CD4-positive, alpha-beta T cell treated with Interleukin-17A for 1 hour (primary cell): Measurements from ENCODE around the gene MAP4K5.
"Not testable (repeated sequence)": the region's sequence is repeated elsewhere in the genome, so short reads cannot be mapped to it uniquely, and the experiment has no call there.

Source experiments
- DNase-seq: peaks from one replicate; pipeline ENCODE4 v3.0.0-alpha.2; 2020

Gene MAP4K5

DNA sequence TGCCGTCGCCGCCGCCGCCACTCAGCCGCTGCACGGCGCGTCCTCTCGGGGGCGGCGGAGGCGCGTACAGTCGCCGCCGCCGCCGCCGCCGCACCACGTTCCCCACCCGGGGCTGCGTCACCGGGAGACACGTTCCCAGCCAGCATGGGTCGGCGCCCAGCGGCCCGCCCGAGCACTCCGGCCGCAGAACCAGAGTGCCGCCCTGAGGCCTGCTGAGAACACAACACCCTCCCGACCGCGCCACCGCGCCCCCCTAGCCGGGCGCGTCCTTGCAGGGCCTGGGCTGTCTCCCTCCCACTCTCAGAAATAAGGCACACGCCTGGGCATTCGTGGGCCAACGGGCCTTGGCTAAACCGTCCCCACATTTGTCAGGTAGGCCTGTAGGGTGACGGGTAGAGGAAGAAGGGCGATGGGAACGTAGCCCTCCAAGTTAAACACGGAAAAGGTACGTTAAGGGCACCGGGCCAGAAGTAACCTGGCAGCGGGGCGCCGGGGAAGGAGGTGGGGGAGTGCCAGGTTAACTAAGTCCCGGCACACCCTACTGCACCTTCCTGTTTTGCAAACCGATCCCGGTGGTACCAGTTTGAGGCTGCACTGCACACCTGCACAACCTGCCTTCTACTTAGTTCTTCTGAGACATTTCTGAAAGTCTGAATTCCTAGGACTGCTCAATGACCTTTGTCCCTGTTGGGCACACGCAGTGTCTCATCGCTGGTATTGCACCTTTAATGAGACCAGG lies at the start of gene MAP4K5:
TSS of gene MAP4K5 (minus strand) at position 68 of the 739 bp plus-strand sequence. CDS start 520 bp downstream, outside the sequence.
- DNase-seq: peak; percentile 91

DNA sequence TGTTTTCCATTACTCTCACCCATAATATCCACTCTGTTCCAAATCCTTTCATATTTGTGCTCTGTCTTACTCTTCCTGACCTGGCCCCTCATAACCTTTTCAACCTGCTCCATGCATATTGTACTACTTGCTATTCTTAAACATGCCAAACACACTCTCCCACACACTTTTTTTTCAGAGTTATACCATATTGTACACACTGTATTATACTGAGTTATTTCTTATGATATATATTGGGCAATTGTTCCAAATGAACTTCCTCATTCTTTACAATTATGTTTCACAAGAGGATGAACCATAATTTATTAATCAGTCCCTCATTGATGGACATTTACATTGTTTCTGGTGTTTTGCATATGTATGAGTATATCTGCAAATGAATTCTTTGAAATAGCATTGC lies 46.1 kb upstream of the MAP4K5 start:
- no peak for DNase-seq

DNA sequence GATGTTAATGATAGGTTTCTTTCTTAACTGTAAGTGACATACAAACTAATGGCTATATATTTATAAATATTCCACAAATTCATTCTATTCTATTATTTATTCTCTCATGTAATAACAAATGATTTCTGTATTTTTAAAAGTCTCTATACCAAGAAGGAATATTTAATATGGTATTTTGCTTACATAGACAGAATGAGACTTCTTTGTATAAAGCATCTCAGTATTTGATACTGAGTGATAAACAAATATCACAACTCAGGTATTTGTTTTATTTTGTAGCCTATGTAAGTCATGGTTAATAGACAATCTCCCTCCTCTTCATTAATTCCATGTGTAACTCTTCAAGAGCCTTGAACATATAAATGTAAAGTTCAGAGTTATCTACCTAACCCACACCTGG lies 45.6 kb upstream of the MAP4K5 start:
- no peak for DNase-seq

DNA sequence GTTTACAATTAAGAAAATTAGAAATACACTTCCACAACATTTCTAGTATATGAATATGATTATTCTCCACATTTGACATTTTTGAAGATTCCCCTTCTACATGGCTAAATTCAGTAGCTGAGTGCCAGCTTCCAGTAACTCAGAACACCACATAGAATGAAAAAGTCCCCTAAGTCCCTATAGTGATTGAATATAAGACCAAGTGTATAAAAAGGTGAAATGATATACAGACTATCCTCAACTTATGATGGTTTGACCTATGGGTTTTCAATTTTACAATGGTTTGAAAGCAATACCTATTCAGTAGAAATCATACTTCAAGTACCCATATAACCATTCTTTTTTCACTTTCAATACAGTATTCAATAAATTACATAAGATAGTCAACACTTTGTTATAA lies 43.4 kb upstream of the MAP4K5 start:
- DNase-seq: no peak

DNA sequence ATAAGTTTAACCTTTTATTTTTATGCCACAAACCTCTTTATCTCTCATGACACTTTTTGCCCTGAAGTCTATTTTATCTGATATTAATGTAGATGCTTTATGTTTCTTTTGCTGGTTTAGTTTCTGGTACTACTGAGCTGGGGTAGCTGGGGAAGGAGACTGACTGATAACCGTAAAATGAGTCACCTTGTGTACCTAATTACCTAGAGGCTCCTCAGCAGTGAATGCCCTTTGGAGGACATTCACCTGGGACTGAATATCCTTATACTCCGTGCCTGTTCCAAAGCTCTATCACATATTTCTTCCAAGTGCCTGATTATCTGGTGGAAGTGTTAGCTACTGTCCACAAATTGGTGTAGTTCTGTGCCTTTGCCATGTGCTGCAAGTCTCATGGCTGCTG lies 41.5 kb upstream of the MAP4K5 start:
- DNase-seq: no peak

DNA sequence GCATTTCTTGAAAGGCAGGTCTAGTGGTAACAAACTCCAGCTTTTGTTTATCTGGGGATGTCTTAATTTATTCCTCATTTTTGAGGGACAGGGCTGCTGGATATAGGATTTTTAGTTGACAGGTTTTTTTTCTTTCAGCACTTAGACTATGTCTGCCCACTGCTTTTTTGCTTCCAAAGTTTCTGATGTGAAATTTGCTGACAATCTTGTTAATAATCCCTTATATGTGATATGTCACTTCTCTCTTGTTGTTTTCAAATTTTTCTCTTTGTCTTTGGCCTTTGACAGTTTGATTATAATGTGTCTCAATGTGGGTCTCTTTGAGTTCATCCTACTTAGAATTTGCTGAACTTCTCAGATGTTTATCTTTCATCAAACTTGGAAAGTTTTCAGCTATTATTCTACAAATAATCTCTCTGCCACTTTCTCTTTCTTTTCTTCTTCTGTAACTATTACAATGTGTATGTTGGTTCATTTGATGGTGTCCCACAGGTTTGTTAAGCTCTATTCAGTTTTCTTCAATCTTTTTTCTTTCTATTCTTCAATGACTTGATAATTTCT lies 37.4 kb upstream of the MAP4K5 start:
- no peak for DNase-seq

DNA sequence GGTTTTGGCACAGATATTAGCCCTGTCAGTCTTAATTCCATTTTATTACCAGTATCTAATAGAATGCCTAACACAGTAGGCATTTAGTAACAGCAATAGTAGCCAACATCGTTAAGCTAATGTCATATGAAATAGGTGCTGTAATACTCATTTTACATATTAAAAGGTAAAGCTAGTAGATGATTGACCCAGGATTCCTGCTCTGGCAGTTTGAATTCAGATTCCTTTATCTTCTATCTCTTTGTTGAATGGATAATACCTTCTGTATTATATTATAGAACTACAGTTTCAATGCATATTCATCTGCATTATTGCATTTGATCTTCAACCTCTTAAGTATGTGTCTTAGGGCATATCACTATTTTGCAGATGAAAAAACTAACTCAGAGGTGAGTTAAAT lies 30.5 kb upstream of the MAP4K5 start:
- no peak for DNase-seq

DNA sequence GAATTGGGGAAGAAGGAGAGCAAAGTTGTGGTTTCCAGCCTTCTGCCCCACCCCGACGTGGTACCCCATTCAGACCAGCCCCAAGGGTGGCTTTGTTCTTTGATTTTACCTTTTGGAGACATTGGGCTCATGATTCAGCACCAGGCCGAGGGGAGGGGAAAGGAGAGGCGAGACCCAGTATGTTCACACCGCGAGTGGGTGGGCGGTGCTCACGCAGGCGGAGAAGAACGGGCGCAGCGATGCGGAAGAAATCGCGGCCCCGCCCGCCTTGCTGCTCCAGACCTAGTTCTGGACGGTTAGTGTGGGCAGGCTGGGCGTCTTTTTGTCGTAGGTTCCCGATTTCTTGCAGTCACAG lies 28.5 kb upstream of the MAP4K5 start:
- peak; percentile 16 for DNase-seq

DNA sequence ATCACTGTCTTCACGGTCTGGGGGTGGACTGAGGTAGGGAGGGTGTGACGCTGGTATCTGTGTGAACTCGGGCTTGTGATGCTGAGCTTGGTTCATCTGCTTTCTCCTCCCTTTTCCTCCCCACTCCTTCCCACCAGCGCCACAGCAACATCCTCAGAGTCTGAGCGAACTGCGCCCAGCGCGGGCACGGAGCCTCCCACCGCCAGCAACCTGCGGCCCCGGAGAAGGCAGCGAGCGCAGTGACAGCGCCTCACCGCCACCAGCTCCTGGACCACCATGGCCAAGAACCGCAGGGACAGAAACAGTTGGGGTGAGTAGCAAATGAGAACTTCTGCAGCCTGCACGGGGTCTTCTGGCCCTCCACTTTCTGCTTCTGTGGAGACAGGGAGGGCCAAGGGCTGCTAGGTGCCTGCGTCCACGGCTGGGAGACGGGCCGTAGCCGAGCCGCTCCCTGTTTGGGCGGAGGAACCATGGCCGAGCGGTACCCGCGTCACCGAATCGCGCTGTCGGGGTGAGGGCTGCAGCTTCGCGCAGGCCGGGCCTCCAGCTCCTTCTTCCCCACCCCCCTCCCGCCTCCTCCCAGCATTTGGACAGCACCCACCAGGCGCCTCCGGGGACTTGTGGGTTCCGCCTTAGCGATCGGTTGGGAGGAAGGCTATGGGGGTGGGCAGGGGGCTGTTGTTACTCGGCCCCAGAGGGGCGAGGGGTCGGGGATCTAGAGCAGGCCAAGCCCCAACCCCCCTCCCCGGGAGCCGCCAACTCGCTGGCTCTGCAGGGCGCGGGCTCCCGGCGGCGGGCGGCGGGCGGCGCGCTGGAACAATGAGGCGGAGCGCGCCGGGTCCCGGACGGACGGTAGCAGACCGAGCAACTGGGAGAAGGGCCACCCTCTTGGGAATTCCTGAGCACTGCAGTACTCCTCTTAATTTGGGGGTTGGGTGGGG lies 27.9 kb upstream of the MAP4K5 start, which contains the start of gene ATL1:
TSS of gene ATL1 (plus strand) at position 156 of the 941 bp plus-strand sequence. CDS start at position 277, 121 bp downstream.
- DNase-seq: peak; percentile 28

DNA sequence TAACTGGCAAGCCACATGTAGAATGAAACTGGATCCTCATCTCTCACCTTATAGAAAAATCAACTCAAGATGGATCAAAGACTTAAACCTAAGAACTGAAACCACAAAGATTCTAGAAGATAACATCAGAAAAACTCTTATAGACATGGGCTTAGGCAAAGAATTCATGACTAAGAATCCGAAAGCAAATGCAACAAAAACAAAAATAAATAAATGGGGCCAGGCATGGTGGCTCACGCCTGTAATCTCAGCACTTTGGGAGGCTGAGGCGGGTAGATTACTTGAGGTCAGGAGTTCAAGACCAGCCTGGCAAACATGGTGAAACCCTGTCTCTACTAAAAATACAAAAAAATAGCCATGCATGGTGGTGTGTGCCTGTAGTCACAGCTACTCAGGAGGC lies 20.4 kb upstream of the MAP4K5 start:
- not testable (repeated sequence) for DNase-seq

DNA sequence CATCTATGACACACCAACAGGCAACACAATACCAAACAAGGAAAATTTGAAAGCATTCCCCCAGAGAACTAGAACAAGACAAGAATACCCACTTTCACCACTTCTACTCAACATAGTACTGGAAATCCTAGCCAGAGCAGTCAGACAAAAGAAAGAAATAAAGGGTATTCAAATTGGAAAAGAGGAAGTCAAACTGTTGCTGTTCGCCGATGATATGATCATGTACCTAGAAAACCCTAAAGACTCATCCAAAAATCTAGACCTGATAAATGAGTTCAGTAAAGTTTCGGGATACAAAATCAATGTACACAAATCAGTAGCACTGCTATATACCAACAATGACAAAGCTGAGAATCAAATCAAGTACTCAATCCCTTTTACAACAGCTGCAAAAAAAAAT lies 19.5 kb upstream of the MAP4K5 start:
- no peak for DNase-seq

DNA sequence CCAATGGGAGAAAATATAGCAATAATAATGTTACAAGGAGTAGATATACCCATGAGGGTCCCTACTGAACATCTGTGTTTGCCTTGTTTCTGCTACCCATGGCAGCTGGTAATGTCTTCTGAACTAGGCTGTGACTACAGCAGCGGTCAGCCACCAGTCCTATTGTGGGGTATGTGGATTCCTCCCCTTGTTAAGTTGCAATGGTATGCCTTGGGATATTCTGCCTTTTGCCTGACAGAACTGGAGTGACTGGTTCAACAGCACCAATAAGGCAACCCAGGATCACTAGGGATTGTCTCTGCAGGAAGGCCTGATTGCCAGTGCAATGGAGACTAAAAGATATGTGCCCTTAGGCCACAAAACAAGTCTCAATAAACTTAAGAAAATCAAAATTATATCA lies 17.9 kb upstream of the MAP4K5 start:
- DNase-seq: no peak

DNA sequence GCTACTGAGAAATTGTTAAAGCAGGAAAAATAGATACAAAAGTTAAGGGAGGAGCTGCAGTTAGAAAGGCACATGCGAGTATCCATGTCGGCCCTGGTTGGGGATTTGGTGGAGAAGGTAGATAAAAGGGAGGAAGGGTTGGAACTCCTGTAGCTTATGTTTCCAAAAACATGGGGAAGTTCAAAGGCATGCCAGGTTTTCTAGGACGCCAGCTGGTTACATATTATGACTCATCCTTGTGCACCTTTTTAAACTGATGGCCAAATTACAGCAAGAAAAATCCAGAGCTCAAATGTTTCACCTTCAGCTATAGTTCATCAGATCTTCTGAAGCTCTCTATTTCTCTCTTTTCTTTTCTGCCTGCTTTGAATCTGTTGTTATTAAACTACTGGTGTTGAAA lies 13.2 kb upstream of the MAP4K5 start:
- DNase-seq: no peak

DNA sequence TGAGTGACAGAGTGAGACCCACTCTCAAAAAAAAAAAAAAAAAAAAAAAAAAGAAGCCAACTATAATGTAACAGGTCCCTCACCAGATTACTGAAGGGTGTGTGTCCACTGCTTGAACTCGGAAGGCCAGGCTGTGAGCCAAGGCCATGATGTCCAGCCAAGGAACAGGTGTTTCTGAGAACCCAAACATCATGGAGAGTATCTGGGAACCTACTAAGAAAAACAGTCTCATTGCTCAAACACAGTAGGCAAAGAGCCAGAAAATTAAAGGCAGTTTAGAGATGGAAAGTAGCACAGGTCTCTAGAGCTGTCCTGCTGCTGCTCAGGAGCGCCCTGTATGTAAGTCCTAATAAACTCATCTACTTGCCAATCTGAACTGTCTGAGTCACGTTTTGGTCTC lies 12.5 kb upstream of the MAP4K5 start:
- DNase-seq: no peak

DNA sequence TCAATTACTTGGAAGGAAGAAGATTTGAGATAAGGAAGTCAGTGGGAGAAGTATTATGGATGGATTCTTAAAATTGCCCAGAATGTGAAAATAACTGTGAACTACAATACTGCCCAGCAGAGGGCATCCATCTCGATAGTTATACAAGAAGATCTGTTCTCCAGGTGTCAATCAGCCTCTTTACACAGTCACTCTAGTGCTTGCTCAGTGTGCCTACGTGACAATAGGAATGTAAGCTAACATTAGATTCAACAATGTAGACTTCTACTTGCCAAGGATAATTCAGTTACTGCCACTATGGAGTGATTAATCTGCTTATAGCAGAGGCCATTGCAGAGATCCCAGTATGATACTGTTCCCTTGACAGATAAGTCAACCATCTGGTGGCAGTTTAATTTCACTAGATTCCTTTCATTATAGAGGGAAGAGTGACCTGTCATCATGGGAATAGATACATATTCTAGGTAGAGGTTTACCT lies 10.6 kb upstream of the MAP4K5 start:
- peak; percentile 60 for DNase-seq

DNA sequence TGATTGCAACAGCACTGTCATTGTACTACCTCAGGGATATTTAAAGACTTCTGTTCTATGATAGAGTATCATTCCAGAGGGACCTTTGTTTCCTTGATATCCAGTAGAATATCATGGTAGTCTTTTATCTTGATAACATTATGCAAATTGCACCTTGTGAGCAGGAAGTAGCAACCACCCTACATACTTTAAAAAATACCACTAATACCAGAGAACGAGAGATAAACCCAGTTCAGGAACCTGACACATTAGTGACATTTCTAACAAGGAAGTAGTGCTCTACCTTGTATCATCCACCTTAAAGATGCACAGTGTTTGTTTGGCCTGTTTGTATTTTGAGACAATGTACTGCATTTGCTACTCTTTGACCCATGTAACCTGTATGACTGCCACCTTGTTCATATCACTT lies 8.8 kb upstream of the MAP4K5 start:
- DNase-seq: no peak

DNA sequence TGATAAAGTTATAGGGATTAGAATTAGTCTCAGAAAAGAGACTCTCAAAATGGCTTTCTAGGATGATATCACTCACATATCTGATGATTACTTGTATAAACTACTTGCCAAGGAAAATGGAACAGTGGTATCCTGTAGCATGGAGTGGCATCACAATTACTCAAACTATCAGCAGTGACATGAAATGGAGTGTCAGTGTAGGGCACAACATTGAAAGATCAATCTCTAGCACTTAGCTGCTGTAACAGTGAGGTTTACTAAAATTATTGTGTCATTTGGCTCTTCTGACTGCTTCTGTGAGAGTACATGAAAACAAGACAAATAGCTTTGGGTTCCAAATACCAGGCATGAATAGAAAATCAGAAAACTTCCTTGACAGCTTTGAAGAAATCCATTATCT lies 6.7 kb upstream of the MAP4K5 start:
- DNase-seq: no peak

DNA sequence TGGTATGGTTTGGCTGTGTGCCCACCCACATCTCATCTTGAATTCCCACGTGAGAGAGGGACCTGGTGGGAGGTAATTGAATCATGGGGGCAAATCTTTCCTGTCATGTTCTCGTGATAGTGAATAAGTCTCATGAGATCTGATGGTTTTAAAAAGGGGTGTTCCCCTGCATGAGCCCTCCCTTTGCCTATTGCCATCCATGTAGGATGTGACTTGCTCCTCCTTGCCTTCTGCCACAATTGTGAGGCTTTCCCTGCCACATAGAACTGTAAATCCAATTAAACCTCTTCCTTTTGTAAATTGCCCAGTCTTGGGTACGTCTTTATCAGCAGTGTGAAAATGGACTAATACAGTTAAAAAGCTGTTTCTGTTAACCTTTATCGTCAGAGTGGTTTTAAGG lies 5.7 kb upstream of the MAP4K5 start:
- DNase-seq: not testable (repeated sequence)

DNA sequence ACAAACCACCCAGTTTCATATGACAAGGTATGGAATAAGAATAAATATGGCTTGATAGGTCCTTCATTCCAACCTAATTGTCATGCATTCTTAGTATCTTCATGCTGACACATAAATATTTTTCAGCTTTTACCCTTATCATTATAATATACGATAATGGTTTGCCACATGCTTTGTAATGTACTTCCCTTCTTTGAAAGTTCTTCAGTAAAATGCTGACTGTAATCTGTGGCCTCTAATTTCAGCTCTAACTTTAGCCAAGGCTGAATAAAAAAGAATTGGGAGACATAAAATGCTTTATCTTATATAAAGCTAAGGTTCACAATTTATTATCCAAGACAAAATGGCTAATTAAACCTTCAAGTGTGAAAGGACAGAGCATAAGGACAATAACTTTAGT lies 2.6 kb upstream of the MAP4K5 start:
- no peak for DNase-seq

DNA sequence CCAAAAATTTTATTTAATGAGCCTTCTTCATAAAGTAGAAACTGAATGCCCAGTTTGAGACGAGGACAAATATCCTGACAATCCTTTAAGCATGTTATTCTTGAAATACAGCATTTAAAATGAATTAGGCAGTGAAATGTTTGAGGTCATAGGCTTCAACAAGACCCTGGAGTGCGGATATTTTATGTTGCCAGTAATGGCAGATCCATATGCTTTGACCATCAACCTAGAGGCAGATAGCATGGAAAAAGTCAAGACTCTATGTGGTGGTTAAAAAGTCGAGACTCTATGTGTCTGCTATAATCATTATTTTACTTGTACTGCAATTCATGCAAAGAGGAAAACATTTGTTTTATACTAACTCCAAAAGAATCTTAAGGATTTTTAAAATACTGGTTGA lies 2.0 kb upstream of the MAP4K5 start:
- DNase-seq: no peak

DNA sequence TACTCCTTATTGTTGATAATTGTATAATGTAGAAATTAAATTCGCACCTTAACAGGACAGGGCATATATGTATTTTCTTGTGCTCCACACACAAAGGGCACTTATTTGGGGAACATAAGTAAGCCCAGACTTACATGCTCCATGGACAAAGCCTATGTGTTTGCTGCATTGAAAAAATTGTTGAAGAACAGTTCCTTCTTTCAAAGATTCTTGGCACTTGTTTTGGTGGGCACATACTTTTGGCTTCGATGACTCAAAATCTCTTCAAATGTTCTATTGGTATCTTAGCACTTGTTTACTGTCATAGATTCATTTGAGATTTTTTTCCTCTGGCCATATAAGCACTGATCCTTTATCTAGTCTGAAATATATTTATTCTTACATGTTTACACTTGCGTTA lies 1.4 kb upstream of the MAP4K5 start:
- no peak for DNase-seq

DNA sequence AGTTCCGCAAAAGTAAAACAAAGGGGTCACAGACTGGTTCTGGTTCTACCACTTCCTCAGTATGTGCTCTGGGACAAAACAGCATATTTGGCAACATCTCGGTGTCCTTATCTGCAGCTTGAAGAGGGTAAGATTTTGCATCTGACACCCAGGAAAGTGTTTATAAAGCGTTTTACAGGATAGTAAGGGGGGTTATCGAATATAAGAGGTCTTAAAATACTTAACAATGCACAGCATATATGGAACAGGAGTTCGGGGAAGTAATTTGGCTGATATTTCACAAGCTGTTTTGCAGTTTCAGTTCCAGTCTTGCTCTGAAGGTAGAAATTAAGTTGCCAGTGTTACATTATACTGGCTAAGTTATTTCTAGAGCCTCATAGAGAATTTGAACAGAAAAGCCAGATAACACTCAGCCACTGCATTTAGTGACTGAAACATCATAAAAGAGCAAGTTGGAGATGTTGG lies 904 bp upstream of the MAP4K5 start:
- DNase-seq: no peak
